Measurements from ENCODE around the gene NRCAM.
A peak's percentile ranks its signal among the peaks of the same experiment; 100 is the strongest.

Gene NRCAM

DNA sequence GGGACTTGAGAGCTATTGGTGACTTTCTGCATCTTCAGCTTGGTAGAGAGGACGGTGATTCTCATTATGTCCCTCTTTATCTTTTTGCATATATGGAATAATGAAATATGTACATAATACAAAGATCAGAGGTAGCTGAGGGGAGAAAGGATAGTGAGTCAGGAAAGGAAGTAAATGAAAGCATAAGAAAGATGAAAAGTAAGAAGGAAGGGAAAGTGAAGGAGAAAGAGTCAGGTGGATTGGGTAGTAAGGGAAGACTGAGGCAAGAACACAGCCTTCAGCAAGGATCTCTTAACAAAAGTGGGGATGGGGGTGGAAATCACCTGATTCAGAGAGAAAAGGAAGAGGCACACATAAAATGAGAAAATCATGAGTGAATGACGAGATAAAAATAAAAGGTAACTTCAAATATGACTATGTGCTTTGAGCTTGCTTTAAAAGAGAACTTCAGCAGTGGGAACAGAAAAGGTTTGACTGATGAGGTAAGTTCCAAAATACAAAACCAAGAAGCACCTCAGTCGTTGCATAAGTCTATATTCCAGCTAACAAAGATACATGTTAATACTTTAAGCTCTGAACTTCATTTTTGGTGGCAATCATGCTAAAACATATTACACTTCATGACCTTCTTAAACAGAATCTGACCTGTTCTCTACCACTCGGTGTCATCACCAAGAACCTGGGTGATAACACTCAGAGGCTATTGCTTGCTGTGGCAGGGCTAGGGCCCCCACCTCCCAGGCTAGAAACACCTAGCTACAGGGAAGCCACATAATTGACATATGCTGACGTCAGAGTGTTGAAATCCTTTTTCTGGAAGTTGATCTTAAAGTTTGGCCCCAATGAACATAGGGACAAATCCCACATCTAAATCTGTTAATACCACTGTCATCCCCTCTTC is 32.9 kb downstream of the NRCAM start:
- DNase-seq = no peak

GRCh38 chr7:108421720-108422331 is 34.4 kb downstream of the NRCAM start:
- DNase-seq = peak; percentile 75

- DNase-seq = no peak
These were observed 36.0 kb downstream of the NRCAM start for GRCh38 chr7:108419961-108420908.

DNA sequence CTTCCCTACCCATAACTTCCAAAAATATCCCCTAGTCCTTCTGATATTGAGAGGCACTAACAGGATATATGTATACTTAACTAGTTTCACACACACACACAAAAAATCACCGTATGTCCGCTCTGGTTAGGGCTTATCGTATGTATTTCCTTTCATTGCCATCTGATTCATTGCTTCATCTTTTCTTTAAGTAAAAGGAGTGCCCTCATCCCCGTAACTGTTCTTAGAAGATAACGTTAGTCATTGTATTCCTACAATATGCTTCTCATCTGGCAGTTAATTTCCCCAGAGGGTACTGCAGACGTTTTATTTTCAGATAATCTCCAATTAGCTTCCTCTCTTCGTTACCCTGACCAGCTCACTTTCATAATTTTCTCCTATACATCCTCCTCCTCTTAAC is 37.3 kb downstream of the NRCAM start:
- DNase-seq = peak; percentile 81

DNA sequence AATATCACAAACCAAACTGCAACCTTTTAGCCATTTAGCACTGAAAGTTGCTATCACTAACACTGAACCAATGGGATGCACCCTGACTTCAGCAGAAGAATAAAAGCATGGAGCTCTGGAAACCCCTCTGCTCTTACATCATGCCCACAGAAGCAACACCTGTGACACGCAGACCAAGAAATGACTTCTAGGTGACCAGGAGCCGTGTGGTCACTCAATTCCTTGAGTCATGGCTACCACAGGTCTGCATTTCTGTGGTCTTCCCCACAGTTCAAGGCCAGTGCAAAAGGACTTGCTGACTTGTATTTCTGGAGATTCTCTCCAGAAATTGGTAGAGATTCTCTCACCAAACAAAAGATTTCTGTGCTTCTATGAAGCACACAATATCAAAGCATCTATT is 38.3 kb downstream of the NRCAM start:
- DNase-seq = no peak

GRCh38 chr7:108417144-108417543 is 39.1 kb downstream of the NRCAM start:
- DNase-seq = no peak

- DNase-seq = peak; percentile 81
These were observed 40.3 kb downstream of the NRCAM start for GRCh38 chr7:108415821-108416536.

DNA sequence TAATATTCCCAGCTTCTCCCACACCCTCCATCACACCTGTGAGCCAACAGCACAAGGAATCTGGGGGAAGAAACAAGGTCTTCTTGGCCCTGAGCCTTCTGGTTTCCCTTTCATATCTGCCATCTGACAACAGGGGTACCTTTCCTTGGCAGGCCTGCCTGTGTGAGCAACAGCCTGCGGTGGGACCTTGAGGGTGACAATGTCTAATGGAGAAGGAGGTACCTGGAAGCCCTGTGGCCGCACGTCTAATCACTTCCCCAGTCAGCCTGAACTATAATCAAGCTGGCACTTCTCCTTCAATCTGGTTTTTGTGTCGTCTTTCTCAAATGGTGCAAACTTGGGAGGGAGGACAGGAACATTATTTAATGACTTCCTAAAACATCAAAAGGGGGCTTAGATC is 41.2 kb downstream of the NRCAM start:
- peak; percentile 31 for DNase-seq

- DNase-seq = peak; percentile 66
These were observed 42.3 kb downstream of the NRCAM start for GRCh38 chr7:108413782-108414492.

DNA sequence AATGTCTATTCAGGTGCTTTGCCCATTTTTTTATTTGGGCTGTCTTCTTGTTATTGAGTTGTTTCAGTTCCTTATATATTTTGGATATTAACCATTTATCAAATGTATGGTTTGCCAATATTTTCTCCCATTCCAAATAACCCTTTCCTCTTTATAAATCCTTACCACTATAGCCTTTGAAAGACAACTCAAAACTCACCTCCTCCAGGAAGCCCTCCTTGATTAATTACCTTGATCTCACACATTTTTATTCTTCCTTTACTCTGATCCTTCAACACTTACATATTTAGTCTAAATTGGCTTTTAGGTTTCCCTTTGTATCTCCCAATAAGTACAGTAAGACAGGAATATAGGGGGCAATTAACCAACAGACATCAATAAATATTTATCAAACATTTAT is 42.9 kb downstream of the NRCAM start:
- no peak for DNase-seq

- DNase-seq = peak; percentile 44
These were observed 47.1 kb downstream of the NRCAM start for GRCh38 chr7:108409146-108409545.

GRCh38 chr7:108408296-108408991 is 47.8 kb downstream of the NRCAM start:
- DNase-seq = peak; percentile 80

- DNase-seq = peak; percentile 91
These were observed 48.6 kb downstream of the NRCAM start for GRCh38 chr7:108407676-108408075.

DNA sequence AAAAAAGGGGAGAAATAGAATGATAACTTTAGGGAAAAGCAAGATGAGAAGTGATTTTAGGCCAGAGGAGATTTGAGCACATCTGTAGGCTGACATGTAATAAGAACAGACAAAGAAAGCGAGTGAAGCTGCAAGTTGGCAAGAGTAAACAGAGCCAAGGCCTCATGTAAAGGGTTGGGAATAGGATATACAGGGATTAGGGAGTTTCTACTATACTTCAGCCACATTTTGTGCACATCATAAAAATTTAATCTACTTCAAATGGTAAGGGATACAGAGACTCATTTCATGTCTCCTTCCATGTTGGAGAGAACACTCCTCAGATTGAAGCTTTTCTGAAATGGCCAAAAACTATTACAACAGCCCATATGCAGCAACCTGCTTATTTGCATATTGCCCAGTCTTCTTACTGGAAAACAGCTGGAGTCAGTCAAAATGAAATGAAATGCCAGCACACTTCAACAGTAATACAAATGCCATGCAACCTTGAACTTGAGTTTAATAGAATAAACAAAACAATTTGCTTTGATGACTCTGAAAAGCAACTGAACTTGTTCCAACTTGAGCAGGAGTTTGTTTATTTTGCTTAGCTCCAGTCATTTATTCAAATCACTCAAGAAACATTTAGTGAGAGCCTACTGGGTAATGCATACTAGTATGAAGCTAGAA is 49.9 kb downstream of the NRCAM start:
- DNase-seq = peak; percentile 52

DNA sequence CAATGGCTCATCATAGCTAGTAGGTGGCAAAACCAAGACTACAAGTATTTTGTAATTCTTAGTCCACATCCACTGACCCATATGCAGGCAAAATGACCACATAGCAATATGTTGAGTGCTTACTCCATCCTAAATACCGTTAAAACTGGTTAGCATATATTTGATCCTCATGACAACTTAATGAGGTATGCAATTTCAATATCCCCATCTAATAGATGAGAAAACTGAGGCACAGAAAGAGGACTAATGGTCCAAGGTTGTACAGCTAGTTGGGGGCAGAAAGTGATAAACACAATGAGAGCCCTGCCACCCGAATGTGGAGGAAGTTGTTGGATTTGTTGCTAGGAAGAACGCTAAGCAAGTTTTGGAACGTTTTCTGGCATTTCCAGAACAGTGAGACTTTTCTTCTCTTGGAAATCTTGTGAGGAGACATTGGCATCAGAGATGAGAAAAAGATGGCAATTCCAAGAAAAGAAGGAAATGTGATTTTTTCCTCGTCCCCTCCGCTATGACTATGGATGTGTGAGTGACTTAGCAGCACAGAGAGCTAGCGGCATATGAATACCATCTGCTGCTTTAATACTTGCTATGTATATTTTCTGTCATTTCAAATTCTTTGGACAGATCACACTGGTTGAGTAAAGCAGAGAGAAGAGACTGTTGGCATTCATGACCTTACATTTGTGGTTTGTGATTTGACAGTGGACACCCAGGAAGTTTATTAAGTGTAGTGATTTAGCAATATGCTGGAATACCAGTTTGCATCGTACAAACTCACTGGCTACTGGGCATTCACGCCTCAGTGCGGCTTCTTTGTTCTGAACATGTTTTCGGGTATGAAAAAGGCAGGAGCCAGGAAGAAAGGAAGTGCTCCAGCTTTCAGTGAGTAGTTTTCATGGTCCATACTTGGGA is 51.5 kb downstream of the NRCAM start:
- no peak for DNase-seq

GRCh38 chr7:108403597-108404217 is 52.5 kb downstream of the NRCAM start:
- DNase-seq = peak; percentile 95

GRCh38 chr7:108402865-108403264 is 53.4 kb downstream of the NRCAM start:
- peak; percentile 61 for DNase-seq

- DNase-seq = no peak
These were observed 60.2 kb downstream of the NRCAM start for GRCh38 chr7:108396080-108396479.

DNA sequence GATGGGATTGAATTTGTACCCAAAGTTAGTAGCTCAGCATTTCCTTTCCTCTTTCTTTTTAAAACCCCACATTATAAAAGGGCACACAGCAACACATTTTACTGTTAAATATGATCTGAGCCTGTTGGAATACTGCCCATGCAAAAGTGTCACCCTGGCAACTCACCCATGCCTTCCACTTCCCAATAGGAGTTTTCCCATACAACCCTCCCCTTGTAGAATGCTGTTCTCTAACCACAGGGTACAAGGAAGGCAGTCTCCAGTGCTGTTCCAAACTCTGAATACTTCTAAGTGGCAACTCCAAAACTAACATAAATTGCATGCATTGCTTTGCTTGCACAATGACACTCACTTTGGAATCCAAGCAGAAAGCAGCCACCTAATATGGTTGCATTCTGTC is 60.8 kb downstream of the NRCAM start:
- no peak for DNase-seq
